HEK293 (cell line): ENCODE results near the gene ILRUN.

Source experiments
- IKZF3 ChIP-seq: fragments of 450-650 bp; IDR thresholded peaks from 2 replicates; pipeline ENCODE4 v1.5.0; 2018; ENCODE audit warnings: missing biosample characterization, mild to moderate bottlenecking, missing genetic modification characterization, moderate library complexity
- OSR2 ChIP-seq: fragments of 450-650 bp; formaldehyde crosslinking; IDR thresholded peaks from 2 replicates; pipeline ENCODE4 v1.5.1; 2016; ENCODE audit warnings: missing biosample characterization, missing genetic modification characterization
- SCRT2 ChIP-seq: fragments of 450-650 bp; formaldehyde crosslinking; IDR thresholded peaks from 2 replicates; pipeline ENCODE4 v1.5.1; 2016; ENCODE audit warnings: missing biosample characterization, missing genetic modification characterization
- SP7 ChIP-seq: fragments of 450-650 bp; formaldehyde crosslinking; IDR thresholded peaks from 2 replicates; pipeline ENCODE4 v1.5.1; 2016; ENCODE audit warnings: missing biosample characterization, missing genetic modification characterization
- ZBTB21 ChIP-seq: fragments of 450-650 bp; formaldehyde crosslinking; IDR thresholded peaks from 2 replicates; pipeline ENCODE4 v1.5.1; 2017; ENCODE audit warnings: missing biosample characterization, missing genetic modification characterization
- ZNF214 ChIP-seq: fragments of 450-650 bp; formaldehyde crosslinking; IDR thresholded peaks from 2 replicates; pipeline ENCODE4 v1.5.1; 2017; ENCODE audit warnings: missing biosample characterization, mild to moderate bottlenecking, missing genetic modification characterization, borderline replicate concordance
- ZNF24 ChIP-seq: fragments of 450-650 bp; formaldehyde crosslinking; IDR thresholded peaks from 2 replicates; pipeline ENCODE4 v1.5.1; 2016; ENCODE audit warnings: missing biosample characterization, missing genetic modification characterization
- ZNF341 ChIP-seq: fragments of 450-650 bp; formaldehyde crosslinking; IDR thresholded peaks from 2 replicates; pipeline ENCODE4; 2016; ENCODE audit warnings: low read depth, missing biosample characterization, missing genetic modification characterization
- ZNF514 ChIP-seq: fragments of 450-650 bp; formaldehyde crosslinking; IDR thresholded peaks from 2 replicates; pipeline ENCODE4 v1.5.1; 2016; ENCODE audit warnings: missing biosample characterization, missing genetic modification characterization
- ZNF529 ChIP-seq: fragments of 450-650 bp; formaldehyde crosslinking; IDR thresholded peaks from 2 replicates; pipeline ENCODE4 v1.5.1; 2017; ENCODE audit warnings: missing genetic modification characterization, missing biosample characterization; ENCODE audit not compliant: insufficient replicate concordance
- ZNF558 ChIP-seq: fragments of 450-650 bp; formaldehyde crosslinking; IDR thresholded peaks from 2 replicates; pipeline ENCODE4 v1.5.1; 2016; ENCODE audit warnings: missing biosample characterization, missing genetic modification characterization
- ZNF596 ChIP-seq: fragments of 450-650 bp; IDR thresholded peaks from 2 replicates; pipeline ENCODE4 v1.5.0; 2018; ENCODE audit warnings: missing biosample characterization, mild to moderate bottlenecking, missing genetic modification characterization, moderate library complexity
- ZNF600 ChIP-seq: fragments of 450-650 bp; formaldehyde crosslinking; IDR thresholded peaks from 2 replicates; pipeline ENCODE4 v1.5.1; 2016; ENCODE audit warnings: missing biosample characterization, missing genetic modification characterization
- ZNF707 ChIP-seq: fragments of 450-650 bp; formaldehyde crosslinking; IDR thresholded peaks from 2 replicates; pipeline ENCODE4 v1.5.1; 2016; ENCODE audit warnings: missing biosample characterization, missing genetic modification characterization
- ZNF747 ChIP-seq: fragments of 450-650 bp; formaldehyde crosslinking; IDR thresholded peaks from 2 replicates; pipeline ENCODE4 v1.5.1; 2016; ENCODE audit warnings: missing biosample characterization, missing genetic modification characterization
- ZSCAN16 ChIP-seq: fragments of 450-650 bp; formaldehyde crosslinking; IDR thresholded peaks from 2 replicates; pipeline ENCODE4 v1.5.1; 2016; ENCODE audit warnings: missing biosample characterization, missing genetic modification characterization
- TF ChIP-seq, protein P1 (sequence below): fragments of 450-650 bp; formaldehyde crosslinking; conservative IDR thresholded peaks from 2 replicates; pipeline ENCODE4 v1.5.1; 2016; ENCODE audit warnings: low read depth, missing biosample characterization, missing genetic modification characterization
- TF ChIP-seq, protein P2 (sequence below): fragments of 450-650 bp; formaldehyde crosslinking; IDR thresholded peaks from 2 replicates; pipeline ENCODE4 v1.5.1; 2017; ENCODE audit warnings: missing biosample characterization, missing genetic modification characterization
- TF ChIP-seq, protein P3 (sequence below): fragments of 450-650 bp; formaldehyde crosslinking; IDR thresholded peaks from 2 replicates; pipeline ENCODE4 v1.5.1; 2016; ENCODE audit warnings: missing biosample characterization, missing genetic modification characterization
- TF ChIP-seq, protein P4 (sequence below): fragments of 450-650 bp; formaldehyde crosslinking; IDR thresholded peaks from 2 replicates; pipeline ENCODE4 v1.5.1; 2016; ENCODE audit warnings: missing biosample characterization, missing genetic modification characterization

The ILRUN gene

DNA sequence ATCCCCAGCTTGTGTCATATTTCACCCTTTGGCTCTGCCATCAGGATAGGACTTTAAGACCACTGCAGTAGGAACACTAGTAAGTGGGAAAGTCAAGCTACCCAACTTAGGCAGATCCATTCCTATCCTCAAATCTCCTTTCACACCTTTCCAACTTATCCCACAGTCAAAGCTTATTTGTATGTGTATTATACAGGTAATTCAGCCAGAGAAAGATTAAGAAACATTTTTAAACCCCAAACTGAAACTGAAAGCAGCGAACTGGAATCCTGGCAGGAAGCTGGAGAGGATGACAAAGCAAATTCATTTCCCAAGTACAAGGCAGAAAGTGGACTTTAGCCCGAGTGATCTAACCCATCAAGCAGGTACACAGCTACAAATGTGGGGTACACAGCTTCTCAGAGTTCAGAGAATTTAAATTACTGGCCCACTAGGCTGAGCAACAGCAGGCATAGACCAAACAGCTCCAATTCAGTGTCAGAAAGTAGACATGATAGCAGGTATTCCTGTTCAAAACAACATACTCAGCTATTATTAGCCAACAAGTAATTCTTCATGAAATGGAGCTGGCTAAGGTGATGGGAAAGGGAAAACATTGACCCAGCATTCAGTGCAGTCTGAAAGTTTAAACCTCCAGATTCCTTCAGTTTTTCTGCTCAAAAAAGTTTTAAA lies 39.1 kb downstream of the ILRUN start (continued):
- 0 out of 2 replicates have a peak, but pooled peaks have one; percentile 1 for TF ChIP-seq SP7
- 0 out of 2 replicates have a peak, but pooled peaks have one; percentile 37 for TF ChIP-seq ZNF600 (tag by site-specific recombination)
- TF ChIP-seq IKZF3: 0 out of 2 replicates have a peak, but pooled peaks have one; percentile 39
- TF ChIP-seq ZNF747 (tag by site-specific recombination): no peak
- no peak for TF ChIP-seq ZNF558
- TF ChIP-seq OSR2 (tag by site-specific recombination): peak; percentile 57; the same call in 1 of the 2 replicates
- no peak for TF ChIP-seq ZNF341 (tag by site-specific recombination)
- TF ChIP-seq ZNF514 (tag by site-specific recombination): no peak
- no peak for TF ChIP-seq ZNF596 (tag by site-specific recombination)
- TF ChIP-seq, protein P1, sequence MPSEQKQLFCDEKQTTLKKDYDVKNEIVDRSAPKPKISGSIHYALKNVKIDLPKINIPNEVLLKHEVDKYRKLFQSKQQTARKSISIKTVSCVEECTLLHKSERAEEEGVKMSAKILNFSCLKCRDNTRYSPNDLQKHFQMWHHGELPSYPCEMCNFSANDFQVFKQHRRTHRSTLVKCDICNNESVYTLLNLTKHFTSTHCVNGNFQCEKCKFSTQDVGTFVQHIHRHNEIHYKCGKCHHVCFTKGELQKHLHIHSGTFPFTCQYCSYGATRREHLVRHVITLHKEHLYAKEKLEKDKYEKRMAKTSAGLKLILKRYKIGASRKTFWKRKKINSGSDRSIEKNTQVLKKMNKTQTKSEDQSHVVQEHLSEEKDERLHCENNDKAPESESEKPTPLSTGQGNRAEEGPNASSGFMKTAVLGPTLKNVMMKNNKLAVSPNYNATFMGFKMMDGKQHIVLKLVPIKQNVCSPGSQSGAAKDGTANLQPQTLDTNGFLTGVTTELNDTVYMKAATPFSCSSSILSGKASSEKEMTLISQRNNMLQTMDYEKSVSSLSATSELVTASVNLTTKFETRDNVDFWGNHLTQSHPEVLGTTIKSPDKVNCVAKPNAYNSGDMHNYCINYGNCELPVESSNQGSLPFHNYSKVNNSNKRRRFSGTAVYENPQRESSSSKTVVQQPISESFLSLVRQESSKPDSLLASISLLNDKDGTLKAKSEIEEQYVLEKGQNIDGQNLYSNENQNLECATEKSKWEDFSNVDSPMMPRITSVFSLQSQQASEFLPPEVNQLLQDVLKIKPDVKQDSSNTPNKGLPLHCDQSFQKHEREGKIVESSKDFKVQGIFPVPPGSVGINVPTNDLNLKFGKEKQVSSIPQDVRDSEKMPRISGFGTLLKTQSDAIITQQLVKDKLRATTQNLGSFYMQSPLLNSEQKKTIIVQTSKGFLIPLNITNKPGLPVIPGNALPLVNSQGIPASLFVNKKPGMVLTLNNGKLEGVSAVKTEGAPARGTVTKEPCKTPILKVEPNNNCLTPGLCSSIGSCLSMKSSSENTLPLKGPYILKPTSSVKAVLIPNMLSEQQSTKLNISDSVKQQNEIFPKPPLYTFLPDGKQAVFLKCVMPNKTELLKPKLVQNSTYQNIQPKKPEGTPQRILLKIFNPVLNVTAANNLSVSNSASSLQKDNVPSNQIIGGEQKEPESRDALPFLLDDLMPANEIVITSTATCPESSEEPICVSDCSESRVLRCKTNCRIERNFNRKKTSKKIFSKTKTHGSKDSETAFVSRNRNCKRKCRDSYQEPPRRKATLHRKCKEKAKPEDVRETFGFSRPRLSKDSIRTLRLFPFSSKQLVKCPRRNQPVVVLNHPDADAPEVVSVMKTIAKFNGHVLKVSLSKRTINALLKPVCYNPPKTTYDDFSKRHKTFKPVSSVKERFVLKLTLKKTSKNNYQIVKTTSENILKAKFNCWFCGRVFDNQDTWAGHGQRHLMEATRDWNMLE: no peak
- TF ChIP-seq SCRT2 (tag by site-specific recombination): 0 out of 2 replicates have a peak, but pooled peaks have one; percentile 31
- TF ChIP-seq ZNF529 (tag by site-specific recombination): no peak
- TF ChIP-seq, protein P2, sequence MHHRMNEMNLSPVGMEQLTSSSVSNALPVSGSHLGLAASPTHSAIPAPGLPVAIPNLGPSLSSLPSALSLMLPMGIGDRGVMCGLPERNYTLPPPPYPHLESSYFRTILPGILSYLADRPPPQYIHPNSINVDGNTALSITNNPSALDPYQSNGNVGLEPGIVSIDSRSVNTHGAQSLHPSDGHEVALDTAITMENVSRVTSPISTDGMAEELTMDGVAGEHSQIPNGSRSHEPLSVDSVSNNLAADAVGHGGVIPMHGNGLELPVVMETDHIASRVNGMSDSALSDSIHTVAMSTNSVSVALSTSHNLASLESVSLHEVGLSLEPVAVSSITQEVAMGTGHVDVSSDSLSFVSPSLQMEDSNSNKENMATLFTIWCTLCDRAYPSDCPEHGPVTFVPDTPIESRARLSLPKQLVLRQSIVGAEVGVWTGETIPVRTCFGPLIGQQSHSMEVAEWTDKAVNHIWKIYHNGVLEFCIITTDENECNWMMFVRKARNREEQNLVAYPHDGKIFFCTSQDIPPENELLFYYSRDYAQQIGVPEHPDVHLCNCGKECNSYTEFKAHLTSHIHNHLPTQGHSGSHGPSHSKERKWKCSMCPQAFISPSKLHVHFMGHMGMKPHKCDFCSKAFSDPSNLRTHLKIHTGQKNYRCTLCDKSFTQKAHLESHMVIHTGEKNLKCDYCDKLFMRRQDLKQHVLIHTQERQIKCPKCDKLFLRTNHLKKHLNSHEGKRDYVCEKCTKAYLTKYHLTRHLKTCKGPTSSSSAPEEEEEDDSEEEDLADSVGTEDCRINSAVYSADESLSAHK: peak; percentile 77; the same call in 1 of the 2 replicates
- TF ChIP-seq, protein P3, sequence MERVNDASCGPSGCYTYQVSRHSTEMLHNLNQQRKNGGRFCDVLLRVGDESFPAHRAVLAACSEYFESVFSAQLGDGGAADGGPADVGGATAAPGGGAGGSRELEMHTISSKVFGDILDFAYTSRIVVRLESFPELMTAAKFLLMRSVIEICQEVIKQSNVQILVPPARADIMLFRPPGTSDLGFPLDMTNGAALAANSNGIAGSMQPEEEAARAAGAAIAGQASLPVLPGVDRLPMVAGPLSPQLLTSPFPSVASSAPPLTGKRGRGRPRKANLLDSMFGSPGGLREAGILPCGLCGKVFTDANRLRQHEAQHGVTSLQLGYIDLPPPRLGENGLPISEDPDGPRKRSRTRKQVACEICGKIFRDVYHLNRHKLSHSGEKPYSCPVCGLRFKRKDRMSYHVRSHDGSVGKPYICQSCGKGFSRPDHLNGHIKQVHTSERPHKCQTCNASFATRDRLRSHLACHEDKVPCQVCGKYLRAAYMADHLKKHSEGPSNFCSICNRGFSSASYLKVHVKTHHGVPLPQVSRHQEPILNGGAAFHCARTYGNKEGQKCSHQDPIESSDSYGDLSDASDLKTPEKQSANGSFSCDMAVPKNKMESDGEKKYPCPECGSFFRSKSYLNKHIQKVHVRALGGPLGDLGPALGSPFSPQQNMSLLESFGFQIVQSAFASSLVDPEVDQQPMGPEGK (tag by site-specific recombination): no peak
- TF ChIP-seq ZNF214 (tag by site-specific recombination): no peak
- TF ChIP-seq ZNF707: no peak
- no peak for TF ChIP-seq ZNF24
- TF ChIP-seq, protein P4, sequence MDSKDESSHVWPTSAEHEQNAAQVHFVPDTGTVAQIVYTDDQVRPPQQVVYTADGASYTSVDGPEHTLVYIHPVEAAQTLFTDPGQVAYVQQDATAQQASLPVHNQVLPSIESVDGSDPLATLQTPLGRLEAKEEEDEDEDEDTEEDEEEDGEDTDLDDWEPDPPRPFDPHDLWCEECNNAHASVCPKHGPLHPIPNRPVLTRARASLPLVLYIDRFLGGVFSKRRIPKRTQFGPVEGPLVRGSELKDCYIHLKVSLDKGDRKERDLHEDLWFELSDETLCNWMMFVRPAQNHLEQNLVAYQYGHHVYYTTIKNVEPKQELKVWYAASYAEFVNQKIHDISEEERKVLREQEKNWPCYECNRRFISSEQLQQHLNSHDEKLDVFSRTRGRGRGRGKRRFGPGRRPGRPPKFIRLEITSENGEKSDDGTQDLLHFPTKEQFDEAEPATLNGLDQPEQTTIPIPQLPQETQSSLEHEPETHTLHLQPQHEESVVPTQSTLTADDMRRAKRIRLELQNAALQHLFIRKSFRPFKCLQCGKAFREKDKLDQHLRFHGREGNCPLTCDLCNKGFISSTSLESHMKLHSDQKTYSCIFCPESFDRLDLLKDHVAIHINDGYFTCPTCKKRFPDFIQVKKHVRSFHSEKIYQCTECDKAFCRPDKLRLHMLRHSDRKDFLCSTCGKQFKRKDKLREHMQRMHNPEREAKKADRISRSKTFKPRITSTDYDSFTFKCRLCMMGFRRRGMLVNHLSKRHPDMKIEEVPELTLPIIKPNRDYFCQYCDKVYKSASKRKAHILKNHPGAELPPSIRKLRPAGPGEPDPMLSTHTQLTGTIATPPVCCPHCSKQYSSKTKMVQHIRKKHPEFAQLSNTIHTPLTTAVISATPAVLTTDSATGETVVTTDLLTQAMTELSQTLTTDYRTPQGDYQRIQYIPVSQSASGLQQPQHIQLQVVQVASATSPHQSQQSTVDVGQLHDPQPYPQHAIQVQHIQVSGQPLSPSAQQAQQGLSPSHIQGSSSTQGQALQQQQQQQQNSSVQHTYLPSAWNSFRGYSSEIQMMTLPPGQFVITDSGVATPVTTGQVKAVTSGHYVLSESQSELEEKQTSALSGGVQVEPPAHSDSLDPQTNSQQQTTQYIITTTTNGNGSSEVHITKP: peak; percentile 70
- TF ChIP-seq ZBTB21 (tag by site-specific recombination): no peak
- no peak for TF ChIP-seq ZSCAN16 (tag by site-specific recombination)
